ENCODE measurements around the gene PROM1. TPM values are rescaled to one million over a fixed set of nuclear protein-coding genes. Genes with fewer than 3 reads are reported as not detected.

Gene PROM1
- total and polyA plus RNA-seq, 7 donors: 0.16 to 1.5 (median 0.84) TPM

DNA sequence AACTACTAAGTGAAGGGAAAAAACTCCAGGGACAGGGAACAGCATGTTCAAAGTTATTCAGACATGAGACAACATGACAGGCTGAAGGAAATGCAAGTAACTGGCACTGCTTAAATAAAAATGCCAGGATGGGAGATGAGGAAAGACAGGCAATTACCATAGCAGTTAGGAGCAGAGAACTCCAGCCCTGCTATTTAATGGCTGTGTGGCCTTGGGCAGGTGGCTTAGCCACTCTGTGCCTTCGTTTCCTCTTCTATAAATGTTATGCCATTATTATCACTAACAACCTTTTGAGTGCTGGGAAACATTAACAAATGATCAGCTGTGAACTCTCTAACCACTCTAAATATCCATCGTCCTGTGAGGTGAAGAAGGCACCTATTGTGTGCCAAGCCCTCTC is 32.7 kb downstream of the PROM1 start:
- Histone ChIP-seq H3K4me1 (peaks cover 3% of the 10 kb centered on the region), H3K36me3 (ENCODE audit: insufficient read depth in 1 of 2, low read depth in 1 of 2) (no peaks in the 10 kb centered on the region), H3K27me3 (ENCODE audit: insufficient read depth in 3 of 3, low read length in 2 of 3) (no peaks in the 10 kb centered on the region), H3K27ac (no peak overlapping the region), H3K4me3 (no peak overlapping the region), H3K9me3 (no peaks in the 10 kb centered on the region)
- no peak for TF ChIP-seq CTCF (IDR thresholded peaks at IDR 0.05)
- intact Hi-C loops (cut with DNase I): no loop called here
- ATAC-seq (no peak), DNase-seq (no peak)
- 84 to 98% (median 93%) methylated on average over 2 of the region's 2 CpGs for WGBS, 3 donors

GRCh38 chr4:16050669-16051068 is 33.2 kb downstream of the PROM1 start:
- ATAC-seq: no peak
- no peak overlapping the region for H3K27ac ChIP-seq
- no peaks in the 10 kb centered on the region for H3K27me3 ChIP-seq (ENCODE audit: insufficient read depth in 3 of 3, low read length in 2 of 3)
- DNase-seq: no peak
- no peaks in the 10 kb centered on the region for H3K9me3 ChIP-seq
- H3K4me1 ChIP-seq: no peaks in the 10 kb centered on the region
- WGBS, 3 donors: 62 to 73% (median 67%) methylated on average over 1 of the region's 1 CpG
- intact Hi-C loops (cut with DNase I): no loop called here
- H3K36me3 ChIP-seq (ENCODE audit: insufficient read depth in 1 of 2, low read depth in 1 of 2): no peaks in the 10 kb centered on the region
- TF ChIP-seq CTCF (IDR thresholded peaks at IDR 0.05): no peak
- no peak overlapping the region for H3K4me3 ChIP-seq

GRCh38 chr4:16048619-16049419 is 35.0 kb downstream of the PROM1 start:
- H3K4me1 ChIP-seq: no peaks in the 10 kb centered on the region
- intact Hi-C loops (cut with DNase I): no loop called here
- DNase-seq (no peak), ATAC-seq (no peak)
- WGBS, 3 donors: 39 to 47% (median 39%) methylated on average over 15 of the region's 15 CpGs
- no peaks in the 10 kb centered on the region for H3K36me3 ChIP-seq (ENCODE audit: insufficient read depth in 1 of 2, low read depth in 1 of 2)
- H3K4me3 ChIP-seq: no peak overlapping the region
- H3K27ac ChIP-seq: no peak overlapping the region
- no peak for TF ChIP-seq CTCF (IDR thresholded peaks at IDR 0.05)
- no peaks in the 10 kb centered on the region for H3K9me3 ChIP-seq
- H3K27me3 ChIP-seq (ENCODE audit: insufficient read depth in 3 of 3, low read length in 2 of 3): no peaks in the 10 kb centered on the region

GRCh38 chr4:16045687-16046086 is 38.1 kb downstream of the PROM1 start:
- TF ChIP-seq CTCF (IDR thresholded peaks at IDR 0.05): no peak
- Histone ChIP-seq H3K27me3 (ENCODE audit: insufficient read depth in 3 of 3, low read length in 2 of 3) (no peaks in the 10 kb centered on the region), H3K27ac (no peak overlapping the region), H3K9me3 (no peaks in the 10 kb centered on the region), H3K36me3 (ENCODE audit: insufficient read depth in 1 of 2, low read depth in 1 of 2) (no peaks in the 10 kb centered on the region), H3K4me3 (no peak overlapping the region), H3K4me1 (no peaks in the 10 kb centered on the region)
- DNase-seq (no peak), ATAC-seq (no peak)
- intact Hi-C loops (cut with DNase I): no loop called here
- WGBS, 3 donors: 97 to 100% (median 99%) methylated on average over 1 of the region's 1 CpG
